GM19238 (cell line): ENCODE results near the gene PEX14.
"Not testable (repeated sequence)": the region's sequence is repeated elsewhere in the genome, so short reads cannot be mapped to it uniquely, and the experiment has no call there.

Experiments
- DNase-seq: peaks from one replicate; pipeline ENCODE4 v3.0.0; 2011; ENCODE audit warnings: low spot score; ENCODE audit not compliant: insufficient read length

PEX14 gene

DNA sequence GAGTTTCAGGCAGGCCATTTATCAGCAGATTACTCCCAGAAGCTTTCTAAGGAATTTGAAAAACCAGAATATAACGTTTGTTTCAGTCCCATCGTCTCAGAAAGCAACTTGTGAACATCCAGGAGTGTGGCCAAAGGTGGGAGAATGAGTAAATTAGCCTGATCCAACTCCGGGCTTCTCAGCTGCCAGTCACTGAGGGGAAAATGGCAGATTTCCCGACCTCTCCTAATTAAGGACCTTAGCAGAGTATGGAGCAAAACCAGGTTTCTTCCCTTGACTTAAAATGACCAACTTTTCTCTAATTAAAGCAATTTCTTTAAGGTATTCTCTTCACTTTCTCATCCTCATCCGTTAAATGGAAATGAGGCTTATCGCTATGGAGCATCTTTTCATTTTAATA is 23.9 kb upstream of the PEX14 start:
- no peak for DNase-seq

- DNase-seq = no peak
Observed at GRCh38 chr1:10451287-10451686, 23.5 kb upstream of the PEX14 start.

GRCh38 chr1:10456048-10456447 is 18.7 kb upstream of the PEX14 start:
- DNase-seq = no peak

DNA sequence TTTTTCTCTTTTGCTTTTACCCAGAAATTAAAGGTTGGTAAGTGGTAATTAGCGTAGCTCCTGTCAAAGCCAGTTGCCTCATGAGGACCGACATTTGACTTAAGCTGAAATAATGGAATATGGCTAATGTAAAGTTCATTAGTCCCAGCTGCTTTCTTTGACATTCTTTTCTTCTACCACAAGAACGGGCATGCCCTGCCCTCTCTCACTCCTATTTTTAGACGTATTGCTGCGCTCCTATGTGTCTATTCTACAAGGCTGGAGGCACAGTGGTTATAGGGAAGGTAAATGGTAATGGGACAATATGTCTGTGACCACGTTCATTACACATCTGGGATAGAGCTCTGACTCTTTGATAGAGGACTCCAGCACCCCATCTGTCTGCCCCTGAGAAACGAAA is 18.1 kb upstream of the PEX14 start:
- no peak for DNase-seq

GRCh38 chr1:10457462-10457861 is 17.3 kb upstream of the PEX14 start:
- not testable (repeated sequence) for DNase-seq

- DNase-seq = no peak
Observed at GRCh38 chr1:10457875-10458274, 16.9 kb upstream of the PEX14 start.

DNA sequence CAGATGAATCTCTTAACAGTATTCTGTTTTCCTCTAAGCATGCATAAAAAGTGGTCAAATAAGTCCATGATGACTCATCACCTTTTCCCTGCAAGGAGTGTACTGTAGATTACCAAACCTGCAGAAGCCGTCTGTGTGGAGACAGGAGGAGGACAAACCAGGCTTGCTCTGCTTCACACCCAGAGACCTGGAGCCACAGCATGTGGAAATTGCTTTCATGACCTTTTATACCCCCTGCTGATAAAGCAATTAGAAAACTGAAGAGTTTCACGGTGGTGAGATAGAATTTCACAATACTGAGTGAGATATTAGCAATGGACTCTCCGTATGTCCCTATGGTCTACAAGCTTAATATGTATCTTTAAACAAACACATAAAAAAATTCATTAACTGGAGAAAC is 15.6 kb upstream of the PEX14 start:
- no peak for DNase-seq

DNA sequence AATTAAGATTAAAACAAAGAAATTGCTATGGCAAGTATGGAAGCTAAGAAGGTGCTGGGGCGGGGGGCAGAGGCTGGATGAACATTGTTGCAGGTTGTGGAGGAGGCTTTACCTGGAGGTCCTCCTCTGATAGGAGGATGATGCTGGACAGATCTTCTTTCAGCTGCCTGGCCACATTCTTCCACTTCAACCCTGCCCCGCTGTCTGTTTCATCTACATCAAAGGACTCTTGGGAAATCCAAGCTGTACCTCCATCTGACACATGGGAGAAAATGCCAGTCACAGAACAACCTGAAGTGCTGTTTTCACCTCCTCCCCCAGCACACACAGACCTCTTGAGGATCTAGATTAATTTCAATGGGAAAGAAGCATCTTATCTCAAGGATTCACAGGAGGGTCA is 7.7 kb upstream of the PEX14 start:
- DNase-seq = no peak

DNA sequence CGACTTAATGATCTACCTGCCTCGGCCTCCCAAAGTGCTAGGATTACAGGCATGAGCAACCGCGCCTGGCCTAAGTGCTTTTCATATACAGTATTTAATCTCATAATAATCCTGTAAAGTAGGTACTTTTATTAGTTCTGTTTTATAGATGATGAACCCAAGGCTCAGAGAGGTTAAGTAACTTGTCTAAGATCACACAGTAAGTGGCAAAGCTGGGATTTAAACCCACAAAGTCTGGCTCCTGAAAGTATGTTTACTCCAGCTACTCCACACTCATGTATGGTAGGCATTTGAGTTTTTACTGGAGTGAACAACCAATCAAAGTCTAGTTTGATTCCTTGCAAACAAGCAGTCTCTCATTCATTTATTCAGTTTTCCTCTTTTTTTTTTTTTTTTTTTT is 4.7 kb upstream of the PEX14 start:
- DNase-seq = no peak

- DNase-seq = no peak
Observed at GRCh38 chr1:10471411-10472219, 3.1 kb upstream of the PEX14 start.

GRCh38 chr1:10472220-10473144 is 2.3 kb upstream of the PEX14 start, which contains the start of gene DFFA:
TSS of gene DFFA (minus strand) at chr1:10472529. CDS start at chr1:10472458, 71 bp downstream.
- DNase-seq = peak; percentile 84

GRCh38 chr1:10473145-10473765 is 1.5 kb upstream of the PEX14 start:
- DNase-seq = no peak

GRCh38 chr1:10474309-10474612 is 489 bp upstream of the PEX14 start:
- not testable (repeated sequence) for DNase-seq

DNA sequence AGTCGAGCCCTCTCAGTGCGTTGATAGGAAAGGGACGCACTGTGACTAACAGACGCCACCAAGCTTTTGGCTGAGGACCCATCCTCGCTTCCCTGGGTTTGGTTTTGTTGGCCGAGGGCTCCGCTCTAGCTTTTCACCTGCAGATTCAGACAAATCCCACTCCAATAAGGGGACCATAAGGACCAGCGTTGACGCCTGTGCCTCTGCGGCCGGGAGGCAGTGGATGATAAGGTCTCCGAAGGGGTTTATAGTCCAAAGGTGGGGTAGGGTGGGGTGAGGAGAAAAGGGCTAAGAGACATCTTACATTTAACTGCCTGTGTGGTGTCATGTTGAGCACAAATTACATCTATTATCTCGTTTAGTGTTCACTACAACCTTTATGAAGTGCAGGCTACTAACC is 760 bp downstream of the PEX14 start:
- DNase-seq = no peak

GRCh38 chr1:10479296-10479695 is 4.5 kb downstream of the PEX14 start:
- DNase-seq = no peak

DNA sequence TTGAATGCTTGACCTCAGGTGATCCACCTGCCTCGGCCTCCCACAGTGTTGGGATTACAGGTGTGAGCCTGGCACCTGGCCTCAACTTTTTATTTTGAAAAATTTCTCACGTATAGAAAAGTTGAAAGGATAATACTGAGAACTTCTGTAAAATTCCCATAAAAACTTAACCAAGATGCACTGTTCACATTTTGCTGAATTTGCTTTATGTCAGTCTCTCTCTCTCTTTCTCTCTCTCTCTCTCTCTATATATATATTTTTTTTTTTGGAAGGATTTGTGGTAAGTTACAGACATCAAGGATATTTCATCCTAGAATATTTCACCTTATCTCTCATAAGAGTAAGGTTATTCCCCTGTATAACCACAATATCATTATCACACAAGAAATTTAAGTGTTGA is 5.9 kb downstream of the PEX14 start:
- DNase-seq = no peak

DNA sequence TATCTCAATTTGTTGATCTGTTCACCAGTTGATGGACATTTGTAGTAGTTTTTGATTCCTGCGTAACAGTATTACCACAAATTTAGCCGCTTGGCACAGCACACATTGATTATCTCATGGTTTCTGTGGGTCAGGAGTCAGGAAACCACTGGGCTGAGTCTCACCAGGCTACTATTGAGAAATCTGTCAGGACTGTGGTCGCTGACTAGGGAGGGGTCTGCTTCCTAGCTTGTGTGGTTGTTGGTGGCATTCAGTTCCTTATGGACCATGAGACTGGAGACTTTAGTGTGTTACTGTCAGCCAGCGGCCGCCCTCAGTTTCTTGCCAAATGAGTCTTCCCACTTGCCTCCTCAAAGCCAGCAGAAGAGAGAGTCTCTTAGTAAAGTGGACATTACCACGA is 9.8 kb downstream of the PEX14 start:
- DNase-seq = no peak

- no peak for DNase-seq
Observed at GRCh38 chr1:10489291-10490055, 14.7 kb downstream of the PEX14 start.

- DNase-seq = no peak
Observed at GRCh38 chr1:10490286-10490970, 15.7 kb downstream of the PEX14 start.

DNA sequence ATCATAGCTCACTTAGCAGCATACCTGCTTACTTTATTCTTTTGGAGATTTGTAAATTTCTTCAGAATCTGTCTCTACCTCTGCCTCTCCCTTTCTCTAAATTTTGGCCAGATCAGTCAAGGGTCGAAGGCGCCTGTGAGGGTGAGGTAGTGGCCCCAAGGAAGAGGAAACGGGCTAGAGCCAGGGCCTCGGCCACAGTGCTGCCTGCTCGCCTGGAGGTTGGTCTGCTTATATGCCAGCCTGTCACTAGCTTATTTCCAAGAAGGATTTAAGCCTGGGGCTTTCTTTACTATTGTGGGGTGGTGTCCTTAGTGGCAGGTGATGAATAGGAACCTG is 19.6 kb downstream of the PEX14 start:
- no peak for DNase-seq
